ENCODE data around the gene LIF.

LIF gene

DNA sequence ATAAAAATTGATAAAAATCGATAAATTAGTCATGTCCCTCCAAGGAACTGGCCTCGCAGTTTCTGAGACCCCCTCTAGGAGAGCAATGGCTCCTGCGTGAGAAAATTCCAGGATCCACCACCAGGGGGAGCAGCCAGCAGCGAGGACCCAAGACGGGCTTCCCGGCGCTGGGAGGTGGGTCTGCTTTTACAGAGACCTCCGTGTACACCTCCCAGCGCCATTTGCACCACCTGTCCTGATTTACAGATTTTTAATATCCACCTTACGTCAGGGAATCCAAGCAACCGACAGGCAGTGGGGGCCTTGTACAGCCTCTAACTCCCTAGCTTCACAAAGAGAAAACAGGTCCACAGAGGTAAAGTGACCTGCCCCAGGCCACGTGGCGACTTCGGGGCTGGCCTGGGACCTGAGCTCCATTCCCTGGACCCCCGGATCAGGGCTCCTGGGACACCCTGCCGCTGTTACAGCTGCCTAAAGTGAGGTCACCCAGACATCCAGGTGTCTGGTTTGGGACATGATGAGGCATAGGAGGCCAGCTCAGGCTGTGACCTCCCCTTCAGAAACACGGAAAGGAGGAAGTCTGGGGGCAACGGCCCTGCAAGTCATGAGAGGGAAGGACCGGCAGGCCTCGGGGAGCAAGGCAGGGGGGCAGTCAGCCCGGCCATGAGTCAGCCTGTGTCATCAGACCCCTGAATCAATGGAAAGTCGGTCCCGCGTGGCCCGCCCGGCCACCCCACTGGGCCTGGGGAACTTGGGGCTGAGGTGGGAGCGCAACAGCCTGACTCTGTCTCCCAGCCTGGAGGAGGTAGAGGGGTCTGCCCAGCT lies 16.6 kb upstream of the LIF start:
- no peak for DNase-seq (ENCODE audit: low read depth)

DNA sequence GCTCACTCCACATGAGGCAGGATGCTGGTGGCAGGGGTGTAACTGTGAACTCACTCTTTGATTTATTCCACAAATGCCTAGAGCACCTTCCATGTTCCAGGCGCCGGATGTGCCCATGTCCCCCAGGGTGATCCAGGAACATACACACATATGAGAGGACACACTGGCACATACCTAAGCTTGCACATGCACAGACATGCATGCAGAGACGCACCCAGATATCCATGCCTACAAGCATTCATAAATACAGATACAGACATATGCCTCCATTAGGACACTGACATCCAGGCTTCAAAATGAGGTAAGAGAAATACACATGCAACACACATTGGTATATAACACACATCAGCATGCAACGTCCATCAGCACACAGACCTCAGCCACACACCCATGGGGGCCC lies 15.6 kb upstream of the LIF start:
- no peak for DNase-seq (ENCODE audit: low read depth)

GRCh38 chr22:30261134-30261533 lies 14.6 kb upstream of the LIF start:
- DNase-seq (ENCODE audit: low read depth), result no peak

DNA sequence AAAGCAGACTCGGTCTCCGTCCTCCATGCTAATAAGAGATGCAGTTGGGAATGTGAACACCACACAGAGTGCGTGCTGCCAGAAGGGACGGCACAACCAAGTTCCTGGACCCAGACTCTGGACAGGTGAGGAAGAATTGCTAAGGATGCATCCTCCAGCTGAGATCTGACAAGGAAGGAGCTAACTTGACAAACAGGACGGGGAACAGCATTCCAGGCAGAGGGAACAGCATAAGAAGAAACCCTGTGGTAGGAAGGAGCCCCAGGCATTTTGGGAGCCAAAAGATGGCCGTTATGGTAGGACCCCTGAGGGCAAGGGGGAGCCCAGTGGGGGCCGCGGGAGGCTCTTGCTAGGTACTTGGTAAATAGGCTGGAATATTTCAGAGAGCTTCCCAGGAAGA lies 14.1 kb upstream of the LIF start:
- DNase-seq (ENCODE audit: low read depth), result no peak

- DNase-seq (ENCODE audit: low read depth), result no peak
These were observed 13.7 kb upstream of the LIF start for GRCh38 chr22:30260276-30260675.

DNA sequence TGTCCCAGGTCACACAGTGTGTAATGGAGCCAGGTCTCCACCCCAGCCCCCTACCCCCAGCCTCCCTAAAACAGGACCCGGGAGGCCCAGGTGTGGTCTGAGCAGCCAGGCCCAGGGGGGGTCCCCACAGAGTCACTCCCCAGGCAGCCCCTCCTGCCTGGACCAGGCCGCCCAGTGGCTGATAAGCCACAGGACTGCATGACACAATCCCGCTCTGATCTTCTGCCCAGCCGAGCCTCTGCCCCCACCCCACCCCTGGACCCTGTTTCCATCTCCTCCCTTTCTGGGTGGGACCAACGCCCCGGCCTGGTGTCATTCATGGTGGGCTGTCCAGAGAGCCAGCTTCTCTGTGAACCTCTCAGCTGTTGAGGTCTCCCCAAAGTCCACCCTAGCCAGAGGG lies 7.8 kb upstream of the LIF start:
- DNase-seq (ENCODE audit: low read depth), result no peak

DNA sequence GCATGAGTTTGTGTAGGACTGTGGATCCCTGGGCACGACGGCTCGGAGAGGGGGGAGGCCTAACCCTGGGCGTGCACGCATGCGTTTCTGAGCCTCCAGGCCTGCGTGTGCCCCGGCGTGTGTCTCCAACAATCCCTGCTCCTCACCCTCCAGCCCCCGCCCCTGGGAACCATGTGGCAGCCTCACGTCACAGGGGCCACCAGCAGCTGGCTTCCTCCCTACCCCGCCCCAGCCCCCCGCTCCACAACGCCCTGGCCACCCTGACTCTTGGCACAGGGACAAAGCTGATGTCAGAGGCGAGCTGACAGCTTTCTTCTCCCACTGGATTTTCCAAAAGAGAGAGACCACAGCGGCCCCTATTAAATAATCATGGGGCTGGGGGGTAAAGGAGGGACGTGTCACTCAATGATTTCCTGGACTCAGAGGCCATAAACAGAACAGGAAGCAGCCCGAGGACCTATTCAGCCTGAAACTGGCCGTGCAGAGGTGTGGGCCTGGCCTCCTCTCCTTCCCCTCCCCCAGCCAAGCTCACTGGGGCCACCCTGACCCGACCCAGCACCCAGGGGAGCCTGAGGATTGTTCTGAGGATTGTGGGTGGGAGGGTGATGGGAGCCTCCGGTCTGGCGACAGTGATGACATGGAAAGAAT lies 6.8 kb upstream of the LIF start:
- DNase-seq (ENCODE audit: low read depth), result no peak

- DNase-seq (ENCODE audit: low read depth), result no peak
These were observed 6.0 kb upstream of the LIF start for GRCh38 chr22:30252411-30253204.

- peak; percentile 55 for DNase-seq (ENCODE audit: low read depth)
These were observed 5.2 kb upstream of the LIF start for GRCh38 chr22:30251711-30252110.

GRCh38 chr22:30250661-30251267 lies 4.2 kb upstream of the LIF start:
- DNase-seq (ENCODE audit: low read depth), result peak; percentile 77

DNA sequence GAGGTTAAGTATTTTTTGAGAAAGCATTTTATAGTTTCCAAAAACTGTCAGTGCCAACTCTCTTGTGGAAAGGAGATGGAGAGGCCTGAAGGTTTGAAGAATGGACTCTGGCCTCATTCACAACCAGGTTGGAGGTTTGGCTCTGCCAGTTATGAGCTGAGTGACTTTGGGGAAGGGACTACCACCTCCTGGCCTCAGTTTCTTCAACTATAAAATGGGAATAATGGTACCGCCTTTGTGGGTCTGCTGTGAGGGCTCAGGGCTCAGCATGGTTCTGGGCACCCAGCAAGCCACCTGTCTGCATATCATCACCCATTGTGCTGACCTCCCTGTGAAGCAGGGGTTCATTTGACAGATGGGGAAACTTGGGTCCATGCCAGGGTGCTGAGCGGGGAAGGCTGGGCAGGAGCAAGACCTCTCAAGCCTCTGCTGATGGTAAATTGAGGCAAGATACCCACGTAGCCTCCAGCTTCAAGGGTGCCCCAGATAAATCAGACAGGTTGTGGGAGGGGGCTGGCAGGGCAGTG lies 3.5 kb upstream of the LIF start:
- no peak for DNase-seq (ENCODE audit: low read depth)

- no peak for DNase-seq (ENCODE audit: low read depth)
These were observed 2.8 kb upstream of the LIF start for GRCh38 chr22:30249049-30250038.

- DNase-seq (ENCODE audit: low read depth), result no peak
These were observed 1.9 kb upstream of the LIF start for GRCh38 chr22:30248484-30248883.

DNA sequence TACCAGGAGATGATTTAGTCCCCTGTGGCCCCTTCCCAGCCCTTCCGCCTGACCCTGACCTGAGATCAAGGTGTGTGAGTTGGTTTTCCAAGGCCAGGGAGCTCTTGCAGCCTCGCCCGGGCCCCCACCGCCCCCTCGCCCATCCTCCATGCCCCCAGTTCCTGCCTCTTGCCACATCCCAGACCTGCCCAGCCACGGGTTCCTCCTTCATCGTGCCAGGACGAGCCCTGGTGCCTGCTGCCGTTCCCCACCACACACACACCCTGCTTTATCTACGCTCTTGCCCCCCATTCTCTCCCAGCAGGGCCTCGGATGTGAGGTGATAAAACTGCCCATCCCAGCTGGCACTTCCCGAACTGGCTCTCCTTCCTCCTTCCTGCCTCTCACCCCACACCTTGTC lies 1.4 kb upstream of the LIF start:
- DNase-seq (ENCODE audit: low read depth), result no peak

GRCh38 chr22:30247561-30247960 lies 1.0 kb upstream of the LIF start:
- DNase-seq (ENCODE audit: low read depth), result no peak

DNA sequence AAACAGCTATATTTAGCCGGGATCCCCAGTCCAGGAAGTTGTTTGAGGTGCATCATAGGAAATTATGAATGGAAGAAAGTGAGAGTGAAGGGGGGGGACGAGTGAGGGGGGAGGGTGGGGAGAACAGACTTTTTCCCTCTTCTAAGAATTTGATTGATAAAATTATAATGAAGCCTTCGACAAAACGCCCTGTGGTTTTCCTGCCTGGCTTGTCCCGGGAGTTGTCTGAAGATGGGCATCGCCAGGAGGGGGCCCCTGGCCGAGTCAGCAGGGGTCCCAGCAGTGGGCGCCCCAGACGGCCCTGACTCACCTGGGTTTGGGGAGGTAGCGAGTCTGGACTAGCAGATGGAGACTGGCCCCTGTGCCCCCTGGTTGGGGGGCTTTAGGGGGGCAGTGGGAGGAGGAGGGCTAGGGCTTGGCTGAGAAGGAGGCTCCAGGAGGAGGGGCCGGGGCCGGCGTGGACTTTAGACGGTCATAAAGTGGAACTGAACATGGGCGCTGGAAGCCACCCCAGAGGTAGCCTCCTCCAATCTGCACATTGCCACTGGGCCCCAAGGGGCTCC lies 336 bp upstream of the LIF start:
- no peak for DNase-seq (ENCODE audit: low read depth)

DNA sequence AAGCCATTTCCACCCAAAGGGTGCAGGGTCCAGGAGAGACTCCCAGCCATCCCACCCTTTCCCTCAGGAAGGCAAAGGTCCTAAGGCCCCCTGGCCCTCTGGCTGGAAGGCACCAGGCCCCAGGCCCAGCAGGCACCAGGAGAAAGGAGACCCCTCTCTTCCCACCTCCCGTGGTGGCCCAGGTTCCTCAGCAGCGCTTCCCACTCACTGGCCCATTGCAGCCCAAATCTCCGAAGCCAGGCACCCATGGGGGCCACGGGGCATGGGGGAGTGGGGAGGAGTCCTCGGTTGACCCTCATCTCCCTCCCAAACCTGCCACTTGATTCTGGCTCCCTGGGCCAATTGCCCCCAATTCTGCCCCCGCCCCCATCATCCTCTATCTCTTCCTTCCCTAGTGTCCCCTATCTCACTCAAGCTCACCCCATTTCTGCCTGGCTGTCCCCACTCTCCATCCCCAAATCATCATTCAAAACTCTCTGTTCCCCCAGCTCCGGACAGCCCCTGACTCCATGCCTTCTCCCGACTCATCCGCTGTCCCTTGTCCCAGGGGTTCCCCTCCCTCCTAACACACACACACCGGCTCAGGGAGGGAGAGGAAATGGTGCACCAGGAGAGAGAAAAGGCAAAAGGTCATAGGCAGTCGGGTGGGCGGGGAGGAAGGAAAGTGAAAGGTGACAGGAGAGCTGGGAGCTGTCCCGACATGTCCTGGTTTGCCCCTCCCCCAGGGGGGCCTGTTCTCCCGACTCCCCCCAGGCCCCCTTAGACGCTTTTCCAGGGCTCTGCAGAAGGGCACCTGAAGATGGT lies 1.2 kb downstream of the LIF start:
- DNase-seq (ENCODE audit: low read depth), result no peak

DNA sequence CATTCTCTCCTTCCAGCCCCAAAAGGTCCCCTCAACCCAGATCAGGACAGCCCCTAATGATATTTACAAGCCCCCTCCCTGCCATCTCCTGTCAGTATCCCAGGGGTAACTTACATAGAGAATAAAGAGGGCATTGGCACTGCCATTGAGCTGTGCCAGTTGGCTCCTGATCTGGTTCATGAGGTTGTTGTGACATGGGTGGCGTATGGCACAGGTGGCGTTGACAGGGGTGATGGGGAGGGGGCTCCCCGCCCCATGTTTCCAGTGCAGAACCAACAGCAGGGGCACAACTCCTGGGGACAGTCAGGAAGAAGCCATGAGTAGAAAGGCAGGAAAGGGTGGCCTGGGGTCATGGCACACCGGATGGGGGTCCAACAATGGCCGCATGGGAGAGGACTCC lies 1.9 kb downstream of the LIF start:
- DNase-seq (ENCODE audit: low read depth), result no peak

- no peak for DNase-seq (ENCODE audit: low read depth)
These were observed 2.5 kb downstream of the LIF start for GRCh38 chr22:30244066-30244465.

GRCh38 chr22:30243661-30244060 lies 2.9 kb downstream of the LIF start:
- DNase-seq (ENCODE audit: low read depth), result no peak
